B cell (primary cell): ENCODE results near the gene ACOXL. TPM values are rescaled to one million over a fixed set of nuclear protein-coding genes. Genes with fewer than 3 reads are reported as not detected.
A peak's percentile ranks its signal among the peaks of the same experiment; 100 is the strongest.

Experiments used
- ATAC-seq: fragments of 200-7000 bp; cut with Tn5 transposase; one replicate; pipeline ENCODE4 v1.10.0; 2021; ENCODE audit warnings: low read depth, mild to moderate bottlenecking, moderate number of reproducible peaks, moderate library complexity
- CTCF ChIA-PET: fragments of 350-600 bp; sonication (Branson Sonifier 250); formaldehyde crosslinking; loops from one replicate; lab custom pipeline; 2021; ENCODE audit warnings: antibody characterized with exemption, inconsistent platforms; lab: Charles Lee
- POLR2A ChIA-PET: fragments of 350-600 bp; sonication (Branson Sonifier 250); formaldehyde crosslinking; loops from one replicate; lab custom pipeline; 2021; ENCODE audit warnings: antibody characterized with exemption; lab: Charles Lee
- DNase-seq: peaks from one replicate; pipeline ENCODE4 v3.0.0; 2013
- H2AFZ ChIP-seq: 2 replicates; pipeline ENCODE4 v1.6.1; 2012; ENCODE audit warnings: mild to moderate bottlenecking, low read depth, low read length; ENCODE audit not compliant: insufficient read depth, poor library complexity, severe bottlenecking
- H3K27ac ChIP-seq, 2 donors: 1 replicate in 1 of 2; 2 replicates in 1 of 2; pipeline ENCODE4 v1.5.1; 2012 to 2013; ENCODE audit warnings: low read length in 2 of 2, mild to moderate bottlenecking in 2 of 2, moderate library complexity in 1 of 2
- H3K27me3 ChIP-seq, 4 experiments: fragments of 200-600 bp in 1 of 4; sonication (generic) in 1 of 4; replicated peaks in 1 of 4; 1 replicate in 2 of 4; 2 replicates in 2 of 4; pipeline versions ENCODE4 v1.6.1 to v1.7.0; 2013 to 2016; ENCODE audit warnings: low read length in 3 of 4, mild to moderate bottlenecking in 2 of 4, mixed read lengths in 1 of 4, moderate library complexity in 1 of 4; ENCODE audit not compliant: insufficient read depth in 4 of 4, control insufficient read depth in 3 of 4; ENCODE audit errors: control extremely low read depth in 1 of 4
- H3K36me3 ChIP-seq, 2 experiments: replicated peaks in 1 of 2; 1 replicate in 1 of 2; 2 replicates in 1 of 2; pipeline versions ENCODE4 v1.6.1 to v1.7.1; 2013; ENCODE audit warnings: low read length in 1 of 2; ENCODE audit not compliant: insufficient read depth in 2 of 2, control insufficient read depth in 1 of 2; ENCODE audit errors: control extremely low read depth in 1 of 2, extremely low read depth in 1 of 2
- H3K4me1 ChIP-seq, 2 donors: fragments of 200-600 bp in 1 of 2; sonication (generic) in 1 of 2; 1 replicate in 1 of 2; 2 replicates in 1 of 2; pipeline versions ENCODE4 v1.5.1 to v1.6.1; 2013 to 2017; ENCODE audit warnings: low read length in 2 of 2; ENCODE audit not compliant: control insufficient read depth in 2 of 2, insufficient read depth in 2 of 2
- H3K4me2 ChIP-seq: replicated peaks from 2 replicates; pipeline ENCODE3; 2012; ENCODE audit warnings: mild to moderate bottlenecking, low read depth, low read length; ENCODE audit not compliant: poor library complexity, severe bottlenecking
- H3K4me3 ChIP-seq, 5 experiments: fragments of 200-600 bp in 1 of 5; sonication (generic) in 1 of 5; 1 replicate in 3 of 5; 2 replicates in 2 of 5; pipeline versions ENCODE4 v1.5.1 to v1.7.0; 2011 to 2016; ENCODE audit warnings: low read length in 4 of 5, mild to moderate bottlenecking in 4 of 5, low read depth in 2 of 5, control low read depth in 1 of 5, moderate library complexity in 1 of 5; ENCODE audit not compliant: insufficient read depth in 1 of 5; ENCODE audit errors: control extremely low read depth in 1 of 5, extremely low read depth in 1 of 5
- H3K79me2 ChIP-seq: fragments of 200-600 bp; sonication (generic); one replicate; pipeline ENCODE4 v1.6.0; 2016; ENCODE audit warnings: low read length; ENCODE audit not compliant: control insufficient read depth, insufficient read depth
- H3K9ac ChIP-seq: fragments of 200-600 bp; sonication (generic); 2 replicates; pipeline ENCODE4 v1.6.1; 2017; ENCODE audit warnings: mild to moderate bottlenecking, low read length, moderate library complexity
- H3K9me3 ChIP-seq, 3 donors: one replicate each; pipeline versions ENCODE4 v1.6.1 to v1.7.1; 2013; ENCODE audit warnings: low read length in 2 of 3; ENCODE audit not compliant: control insufficient read depth in 2 of 3, insufficient read depth in 1 of 3; ENCODE audit errors: control extremely low read depth in 1 of 3
- H4K20me1 ChIP-seq: 2 replicates; pipeline ENCODE4 v1.6.0; 2012; ENCODE audit warnings: mild to moderate bottlenecking, low read length; ENCODE audit not compliant: insufficient read depth, control insufficient read depth, poor library complexity, severe bottlenecking
- H3K27ac Mint-ChIP-seq: one replicate; pipeline ENCODE4 v1.8.0; 2021; ENCODE audit warnings: mixed read lengths
- H3K27me3 Mint-ChIP-seq: one replicate; pipeline ENCODE4 v1.8.0; 2021; ENCODE audit warnings: mixed read lengths
- H3K4me1 Mint-ChIP-seq: one replicate; pipeline ENCODE4 v1.8.0; 2021; ENCODE audit warnings: mixed read lengths
- H3K4me3 Mint-ChIP-seq: one replicate; pipeline ENCODE4 v1.8.0; 2021; ENCODE audit warnings: mixed read lengths
- H3K9me3 Mint-ChIP-seq: one replicate; pipeline ENCODE4 v1.8.0; 2022; ENCODE audit warnings: mixed read lengths; ENCODE audit not compliant: insufficient read depth
- EZH2 ChIP-seq: IDR thresholded peaks from 2 replicates; pipeline ENCODE4 v1.6.1; 2012; ENCODE audit warnings: borderline replicate concordance, low read depth, mild to moderate bottlenecking, moderate library complexity, low read length; ENCODE audit not compliant: insufficient read depth, poor library complexity, severe bottlenecking
- WGBS: methylation state at CpG from one replicate; pipeline ENCODE4 v1.1.5; 2013; ENCODE audit warnings: missing lambda C conversion rate; ENCODE audit not compliant: insufficient coverage; 5-methylcytosine and 5-hydroxymethylcytosine counted together
- intact Hi-C: fragments of 100-400 bp; cut with micrococcal nuclease; formaldehyde crosslinking; loops from one replicate; pipeline ENCODE4 v1.10.0; 2022
- polyA plus RNA-seq: library from polyadenylated mRNA; depleted of rRNA; stranded (reverse); fragments of >200 nt; gene quantifications from 2 replicates; pipeline ENCODE4 v1.2.3, GENCODE V29; 2012
- total RNA-seq, 2 donors: library from RNA; stranded (reverse); fragments of 120-200 nt in 1 of 2; gene quantifications; 1 replicate in 1 of 2; 2 replicates in 1 of 2; pipeline versions ENCODE4 v1.2.3 to v1.2.4, GENCODE V29; 2013 to 2022
- TF ChIP-seq, protein P1 (sequence below): fragments of 200-600 bp; IDR thresholded peaks from one replicate; pipeline ENCODE4 v1.8.0; 2022; ENCODE audit warnings: antibody characterized with exemption, mild to moderate bottlenecking

Gene ACOXL
- total and polyA plus RNA-seq, 2 donors (not counting 1 experiment from before 2014, with no cell fraction given) = 0.06 TPM; not detected in 1

GRCh38 chr2:110874453-110875383 is 142.3 kb downstream of the ACOXL start:
- Histone ChIP-seq H3K79me2 (no peaks in the 10 kb centered on the region), H3K27ac (no peak overlapping the region), H3K4me1 (peaks cover 0 to 17% of the 10 kb centered on the region in 2 donors), H3K27me3 (no peaks in the 10 kb centered on the region), H3K9ac (no peak overlapping the region), H2AFZ (no peak overlapping the region), H3K4me3 (no peak overlapping the region), H3K36me3 (no peaks in the 10 kb centered on the region), H3K4me2 (no peak overlapping the region), H3K9me3 (peaks cover 0 to 4% (median 0%) of the 10 kb centered on the region in 3 donors), H4K20me1 (no peaks in the 10 kb centered on the region)
- Mint-ChIP-seq H3K27me3 (peaks cover 11% of the 10 kb centered on the region), H3K27ac (peak overlapping the region; percentile 10), H3K9me3 (no peaks in the 10 kb centered on the region), H3K4me1 (peaks cover 18% of the 10 kb centered on the region), H3K4me3 (peak overlapping the region; percentile 16)
- TF ChIP-seq EZH2 = no peak
- TF ChIP-seq, protein P1, sequence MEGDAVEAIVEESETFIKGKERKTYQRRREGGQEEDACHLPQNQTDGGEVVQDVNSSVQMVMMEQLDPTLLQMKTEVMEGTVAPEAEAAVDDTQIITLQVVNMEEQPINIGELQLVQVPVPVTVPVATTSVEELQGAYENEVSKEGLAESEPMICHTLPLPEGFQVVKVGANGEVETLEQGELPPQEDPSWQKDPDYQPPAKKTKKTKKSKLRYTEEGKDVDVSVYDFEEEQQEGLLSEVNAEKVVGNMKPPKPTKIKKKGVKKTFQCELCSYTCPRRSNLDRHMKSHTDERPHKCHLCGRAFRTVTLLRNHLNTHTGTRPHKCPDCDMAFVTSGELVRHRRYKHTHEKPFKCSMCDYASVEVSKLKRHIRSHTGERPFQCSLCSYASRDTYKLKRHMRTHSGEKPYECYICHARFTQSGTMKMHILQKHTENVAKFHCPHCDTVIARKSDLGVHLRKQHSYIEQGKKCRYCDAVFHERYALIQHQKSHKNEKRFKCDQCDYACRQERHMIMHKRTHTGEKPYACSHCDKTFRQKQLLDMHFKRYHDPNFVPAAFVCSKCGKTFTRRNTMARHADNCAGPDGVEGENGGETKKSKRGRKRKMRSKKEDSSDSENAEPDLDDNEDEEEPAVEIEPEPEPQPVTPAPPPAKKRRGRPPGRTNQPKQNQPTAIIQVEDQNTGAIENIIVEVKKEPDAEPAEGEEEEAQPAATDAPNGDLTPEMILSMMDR = no peak
- WGBS = 80% methylated on average over 21 of the region's 24 CpGs
- CTCF ChIA-PET = interaction anchor here (0.6 kb wide), 1 partner anchor 31 kb away, joined by 4 read pairs; no protein-coding TSS in a partner anchor
- intact Hi-C loops = no loop called here
- peak; percentile 47 for ATAC-seq
- POLR2A ChIA-PET = no interaction called here
- no peak for DNase-seq

DNA sequence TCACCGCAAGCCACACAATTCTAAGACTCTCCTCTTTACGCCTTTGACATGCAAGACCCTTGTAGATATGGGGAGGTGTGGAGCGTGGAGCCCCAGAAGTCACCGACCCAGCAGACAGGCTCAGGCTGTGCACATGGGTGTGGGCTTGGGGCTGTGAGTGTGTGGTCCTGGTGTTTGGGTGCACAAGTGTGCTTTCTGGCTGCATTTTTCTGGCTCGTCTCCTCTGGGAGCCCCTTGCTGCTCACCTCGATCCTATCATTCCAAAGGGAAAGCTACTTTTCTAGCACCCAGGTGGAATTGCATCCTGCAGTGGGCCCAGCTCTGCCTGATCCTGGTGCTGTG is 143.0 kb downstream of the ACOXL start:
- DNase-seq (no peak), ATAC-seq (no peak)
- ChIA-PET POLR2A (no interaction called here), CTCF (interaction anchor here (0.6 kb wide), 1 partner anchor 31 kb away, joined by 4 read pairs; no protein-coding TSS in a partner anchor)
- peak overlapping the region; percentile 16 for H3K4me3 Mint-ChIP-seq
- no peak overlapping the region for H2AFZ ChIP-seq
- no peak overlapping the region for H3K27ac Mint-ChIP-seq
- 88% methylated on average over 2 of the region's 6 CpGs for WGBS
- no peaks in the 10 kb centered on the region for H3K79me2 ChIP-seq
- H3K4me3 ChIP-seq = no peak overlapping the region
- H3K36me3 ChIP-seq = no peaks in the 10 kb centered on the region
- intact Hi-C loops = no loop called here
- peaks cover 12% of the 10 kb centered on the region for H3K27me3 Mint-ChIP-seq
- H3K27ac ChIP-seq = no peak overlapping the region
- TF ChIP-seq, protein P1 = no peak
- TF ChIP-seq EZH2 = no peak
- H3K4me1 ChIP-seq = peaks cover 0 to 17% of the 10 kb centered on the region in 2 donors
- peaks cover 0 to 4% (median 0%) of the 10 kb centered on the region in 3 donors for H3K9me3 ChIP-seq
- H3K9me3 Mint-ChIP-seq = no peaks in the 10 kb centered on the region
- no peaks in the 10 kb centered on the region for H3K27me3 ChIP-seq
- H3K4me2 ChIP-seq = no peak overlapping the region
- peaks cover 18% of the 10 kb centered on the region for H3K4me1 Mint-ChIP-seq
- H4K20me1 ChIP-seq = no peaks in the 10 kb centered on the region
- H3K9ac ChIP-seq = no peak overlapping the region
